Neural crest cell (in vitro differentiated cells): ENCODE results near the gene AXIN1. TPM values are rescaled to one million over a fixed set of nuclear protein-coding genes. Genes with fewer than 3 reads are reported as not detected.

Experiments
- DNase-seq: peaks from one replicate; pipeline ENCODE4 v3.0.0; 2021; ENCODE audit warnings: low read depth, mixed read lengths, low spot score
- H3K27ac Mint-ChIP-seq: one replicate; pipeline ENCODE4 v1.8.0; 2021; ENCODE audit warnings: mild to moderate bottlenecking, mixed read lengths; ENCODE audit not compliant: unreplicated experiment
- H3K27me3 Mint-ChIP-seq: 2 replicates; pipeline ENCODE4 v1.8.0; 2021; ENCODE audit warnings: low read depth, mild to moderate bottlenecking, mixed read lengths
- H3K36me3 Mint-ChIP-seq: 2 replicates; pipeline ENCODE4 v1.8.0; 2021; ENCODE audit warnings: low read depth, mild to moderate bottlenecking, mixed read lengths
- H3K4me1 Mint-ChIP-seq: 2 replicates; pipeline ENCODE4 v1.8.0; 2021; ENCODE audit warnings: mixed read lengths
- H3K4me3 Mint-ChIP-seq: one replicate; pipeline ENCODE4 v1.8.0; 2021; ENCODE audit warnings: mild to moderate bottlenecking, mixed read lengths
- H3K9me3 Mint-ChIP-seq: 2 replicates; pipeline ENCODE4 v1.8.0; 2021; ENCODE audit warnings: mixed read lengths
- CTCF ChIP-seq: fragments of 200-600 bp; sonication (generic); conservative IDR thresholded peaks from 2 replicates; pipeline ENCODE4 v1.5.0; 2021; ENCODE audit warnings: antibody characterized with exemption, mild to moderate bottlenecking
- long read RNA-seq: library from polyadenylated mRNA; unstranded; transcript quantifications from one replicate; pipeline ENCODE4 v2.0.0, GENCODE V29; 2020
- total RNA-seq: library from RNA; stranded (reverse); gene quantifications from 2 replicates; pipeline ENCODE4 v1.2.1, GENCODE V29; 2021

Gene AXIN1
- 36.4 and 38.2 TPM in 2 replicates for total RNA-seq
- long read RNA-seq, partial matches to known transcripts: 2 of 2 reads
- long read RNA-seq, other reads (novel, unspliced or antisense): 0 of 2 reads

GRCh38 chr16:352547-353403 is at the start of gene AXIN1:
AXIN1 (minus strand) TSS chr16:352723; CDS start chr16:347025, 5,698 bp downstream.
- Mint-ChIP-seq H3K27ac (no peak within 1 kb of the TSS), H3K27me3 (no peaks in the 10 kb centered on the region)
- DNase-seq: peak; percentile 100

GRCh38 chr16:401468-402348 is 49.2 kb upstream of the AXIN1 start, which contains the start of gene DECR2:
DECR2 (plus strand) TSS chr16:401885; CDS start chr16:401964, 79 bp downstream.
- Mint-ChIP-seq H3K4me3 (peak within 1 kb of the TSS; percentile 87), H3K36me3 (no peaks in the 10 kb centered on the region), H3K27ac (peak within 1 kb of the TSS; percentile 75), H3K4me1 (peaks cover 12% of the 10 kb centered on the region), H3K27me3 (peaks cover 1% of the 10 kb centered on the region), H3K9me3 (no peaks in the 10 kb centered on the region)
- peak; percentile 58 for TF ChIP-seq CTCF
- peak; percentile 97 for DNase-seq

More at GRCh38 chr16:352547-353403, at the start of gene AXIN1:
- H3K4me1 Mint-ChIP-seq: peaks cover 17% of the 10 kb centered on the region
- H3K4me3 Mint-ChIP-seq: peak within 1 kb of the TSS; percentile 94
- H3K36me3 Mint-ChIP-seq: peaks cover 3% of the 10 kb centered on the region
- peak; percentile 68 for TF ChIP-seq CTCF
- H3K9me3 Mint-ChIP-seq: no peaks in the 10 kb centered on the region

- H3K27ac Mint-ChIP-seq: no peak overlapping the region
- peaks cover 6% of the 10 kb centered on the region for H3K27me3 Mint-ChIP-seq
- H3K36me3 Mint-ChIP-seq: no peaks in the 10 kb centered on the region
- DNase-seq: no peak
- H3K9me3 Mint-ChIP-seq: no peaks in the 10 kb centered on the region
- no peak for TF ChIP-seq CTCF
- peaks cover 21% of the 10 kb centered on the region for H3K4me1 Mint-ChIP-seq
- peak overlapping the region; percentile 86 for H3K4me3 Mint-ChIP-seq
Observed at GRCh38 chr16:400061-400591, 47.6 kb upstream of the AXIN1 start.

- no peak for DNase-seq
- Mint-ChIP-seq H3K27ac (peak overlapping the region; percentile 43), H3K4me3 (peak overlapping the region; percentile 86), H3K4me1 (peaks cover 21% of the 10 kb centered on the region), H3K27me3 (peaks cover 6% of the 10 kb centered on the region), H3K9me3 (no peaks in the 10 kb centered on the region), H3K36me3 (no peaks in the 10 kb centered on the region)
- TF ChIP-seq CTCF: no peak
Observed at GRCh38 chr16:399340-400019, 47.0 kb upstream of the AXIN1 start.
